Measurements from ENCODE around the gene GET3.

Gene GET3

GRCh38 chr19:12767666-12768065 is 30.4 kb downstream of the GET3 start:
- Histone ChIP-seq H3K79me2 (ENCODE audit: insufficient read depth, low read length) (no peaks in the 10 kb centered on the region), H3K9me2 (replicated peaks; ENCODE audit: low read depth, low read length) (no peaks in the 10 kb centered on the region), H3K27me3 (ENCODE audit: insufficient read depth, low read length, poor library complexity, severe bottlenecking) (no peaks in the 10 kb centered on the region), H3K4me2 (ENCODE audit: low read depth, low read length, poor library complexity, severe bottlenecking) (no peak overlapping the region), H2AFZ (ENCODE audit: low read length) (no peak overlapping the region), H4K20me1 (ENCODE audit: insufficient read depth, low read length, poor library complexity, severe bottlenecking) (no peaks in the 10 kb centered on the region), H3K9ac (ENCODE audit: low read depth, low read length, poor library complexity, severe bottlenecking) (no peak overlapping the region), H3K36me3 (ENCODE audit: insufficient read depth, low read length) (no peaks in the 10 kb centered on the region), H3K9me3 (ENCODE audit: insufficient read depth, low read depth, low read length) (no peaks in the 10 kb centered on the region), H3K4me3 (ENCODE audit: low read length, poor library complexity, severe bottlenecking) (no peak overlapping the region), H3K4me1 (ENCODE audit: insufficient read depth, low read length, poor library complexity, severe bottlenecking) (no peaks in the 10 kb centered on the region), H3F3A (ENCODE audit: low read depth) (no peaks in the 10 kb centered on the region)
- TF ChIP-seq CTCF (conservative IDR thresholded peaks at IDR 0.05; ENCODE audit: low read length) (no peak), EZH2phosphoT487 (IDR thresholded peaks at IDR 0.05; ENCODE audit: borderline replicate concordance) (no peak)

GRCh38 chr19:12769689-12770088 is 32.4 kb downstream of the GET3 start:
- Histone ChIP-seq H3K9ac (ENCODE audit: low read depth, low read length, poor library complexity, severe bottlenecking) (no peak overlapping the region), H3K27me3 (ENCODE audit: insufficient read depth, low read length, poor library complexity, severe bottlenecking) (no peaks in the 10 kb centered on the region)

GRCh38 chr19:12770922-12771321 is 33.6 kb downstream of the GET3 start:
- Histone ChIP-seq H2AFZ (ENCODE audit: low read length) (no peak overlapping the region), H3K9me3 (ENCODE audit: insufficient read depth, low read depth, low read length) (no peaks in the 10 kb centered on the region), H3K27me3 (ENCODE audit: insufficient read depth, low read length, poor library complexity, severe bottlenecking) (no peaks in the 10 kb centered on the region), H3K9ac (ENCODE audit: low read depth, low read length, poor library complexity, severe bottlenecking) (no peak overlapping the region), H3K4me1 (ENCODE audit: insufficient read depth, low read length, poor library complexity, severe bottlenecking) (peaks cover 4% of the 10 kb centered on the region), H3K9me2 (replicated peaks; ENCODE audit: low read depth, low read length) (no peaks in the 10 kb centered on the region), H3F3A (ENCODE audit: low read depth) (no peaks in the 10 kb centered on the region), H3K36me3 (ENCODE audit: insufficient read depth, low read length) (no peaks in the 10 kb centered on the region), H3K4me3 (ENCODE audit: low read length, poor library complexity, severe bottlenecking) (no peak overlapping the region), H4K20me1 (ENCODE audit: insufficient read depth, low read length, poor library complexity, severe bottlenecking) (no peaks in the 10 kb centered on the region), H3K4me2 (ENCODE audit: low read depth, low read length, poor library complexity, severe bottlenecking) (no peak overlapping the region), H3K79me2 (ENCODE audit: insufficient read depth, low read length) (no peaks in the 10 kb centered on the region)
- TF ChIP-seq CTCF (conservative IDR thresholded peaks at IDR 0.05; ENCODE audit: low read length) (no peak), EZH2phosphoT487 (IDR thresholded peaks at IDR 0.05; ENCODE audit: borderline replicate concordance) (no peak)

More at GRCh38 chr19:12769689-12770088, 32.4 kb downstream of the GET3 start:
- Histone ChIP-seq H2AFZ (ENCODE audit: low read length) (no peak overlapping the region), H3K9me2 (replicated peaks; ENCODE audit: low read depth, low read length) (no peaks in the 10 kb centered on the region), H3K4me2 (ENCODE audit: low read depth, low read length, poor library complexity, severe bottlenecking) (no peak overlapping the region), H3K36me3 (ENCODE audit: insufficient read depth, low read length) (no peaks in the 10 kb centered on the region), H3K4me3 (ENCODE audit: low read length, poor library complexity, severe bottlenecking) (no peak overlapping the region), H4K20me1 (ENCODE audit: insufficient read depth, low read length, poor library complexity, severe bottlenecking) (no peaks in the 10 kb centered on the region), H3K79me2 (ENCODE audit: insufficient read depth, low read length) (no peaks in the 10 kb centered on the region), H3F3A (ENCODE audit: low read depth) (no peaks in the 10 kb centered on the region), H3K4me1 (ENCODE audit: insufficient read depth, low read length, poor library complexity, severe bottlenecking) (no peaks in the 10 kb centered on the region), H3K9me3 (ENCODE audit: insufficient read depth, low read depth, low read length) (no peaks in the 10 kb centered on the region)
- TF ChIP-seq EZH2phosphoT487 (IDR thresholded peaks at IDR 0.05; ENCODE audit: borderline replicate concordance): no peak
- no peak for TF ChIP-seq CTCF (conservative IDR thresholded peaks at IDR 0.05; ENCODE audit: low read length)

Measured in Loucy (cell line).